ENCODE measurements around the gene NLRP4.

GRCh38 chr19:55857974-55858373 is 21.6 kb downstream of the NLRP4 start:
- TF ChIP-seq CTCF (IDR thresholded peaks at IDR 0.05; ENCODE audit: low read length), result no peak
- no peak for TF ChIP-seq EZH2phosphoT487 (IDR thresholded peaks at IDR 0.05; ENCODE audit: low read length)
